ENCODE measurements around the gene SELPLG. TPM values are rescaled to one million over a fixed set of nuclear protein-coding genes. Genes with fewer than 3 reads are reported as not detected.
A peak's percentile ranks its signal among the peaks of the same experiment; 100 is the strongest.

The SELPLG gene
- total RNA-seq, 1 donor from 2014 or later: 1.6 TPM

DNA sequence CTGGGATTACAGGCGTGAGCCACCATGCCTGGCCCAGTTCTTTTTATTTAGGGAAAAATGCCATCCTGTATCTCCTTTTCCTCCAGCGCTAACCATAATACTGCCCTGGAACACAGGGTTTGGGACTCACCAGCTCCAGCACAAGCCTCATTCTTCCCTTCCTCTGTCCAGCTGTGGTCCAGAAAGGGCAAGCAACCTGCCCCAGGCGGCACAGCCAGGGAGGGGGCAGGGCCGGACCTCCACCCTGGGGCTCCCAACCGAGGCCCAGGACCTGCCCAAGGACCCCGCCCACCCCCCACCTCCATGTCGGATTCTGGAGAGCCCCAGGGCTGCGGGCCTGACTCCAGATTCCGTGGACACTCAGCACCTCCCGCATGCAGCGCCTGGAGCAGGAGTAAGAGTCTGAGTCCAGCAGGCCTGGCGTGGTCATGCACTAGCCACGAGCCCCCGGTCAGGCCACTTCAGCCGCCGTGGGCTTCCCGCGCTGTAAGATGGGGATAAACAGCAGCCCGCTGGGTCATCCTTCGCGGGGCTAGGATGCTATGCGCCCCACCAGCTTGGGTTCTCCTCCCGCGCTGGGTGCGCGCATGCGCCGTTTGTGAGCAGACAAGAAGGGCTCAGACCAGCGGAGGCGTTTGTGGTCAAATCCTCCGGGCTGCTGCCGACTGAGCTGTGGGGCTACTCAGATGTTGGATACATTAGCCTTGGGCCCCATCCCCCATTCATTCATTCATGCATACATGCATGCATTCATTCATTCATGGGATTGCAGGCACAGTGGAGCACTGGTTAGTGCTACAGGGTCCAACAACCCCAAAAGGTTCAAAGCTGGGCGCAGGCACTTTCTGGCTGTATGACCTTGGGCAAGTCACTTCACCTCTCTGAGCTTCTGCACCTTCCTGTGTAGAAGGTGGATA, 52.1 kb downstream of the SELPLG start:
- H3K4me3 Mint-ChIP-seq (ENCODE audit: unreplicated experiment): no peak overlapping the region
- peaks cover 11% of the 10 kb centered on the region for H3K36me3 Mint-ChIP-seq (ENCODE audit: low read depth, unreplicated experiment)
- H3K4me1 Mint-ChIP-seq (ENCODE audit: unreplicated experiment): peaks cover 9% of the 10 kb centered on the region
- TF ChIP-seq CTCF (IDR thresholded peaks at IDR 0.05; ENCODE audit: unreplicated experiment): no peak
- H3K9me3 Mint-ChIP-seq (ENCODE audit: unreplicated experiment): no peaks in the 10 kb centered on the region
- DNase-seq (ENCODE audit: low spot score): no peak
- peaks cover 3% of the 10 kb centered on the region for H3K27me3 Mint-ChIP-seq (ENCODE audit: unreplicated experiment)
- no peak overlapping the region for H3K27ac Mint-ChIP-seq (ENCODE audit: unreplicated experiment)

- H3K36me3 Mint-ChIP-seq (ENCODE audit: low read depth, unreplicated experiment): peaks cover 11% of the 10 kb centered on the region
- no peaks in the 10 kb centered on the region for H3K9me3 Mint-ChIP-seq (ENCODE audit: unreplicated experiment)
- no peak overlapping the region for H3K27ac Mint-ChIP-seq (ENCODE audit: unreplicated experiment)
- peaks cover 3% of the 10 kb centered on the region for H3K27me3 Mint-ChIP-seq (ENCODE audit: unreplicated experiment)
- TF ChIP-seq CTCF (IDR thresholded peaks at IDR 0.05; ENCODE audit: unreplicated experiment): no peak
- H3K4me1 Mint-ChIP-seq (ENCODE audit: unreplicated experiment): peaks cover 9% of the 10 kb centered on the region
- DNase-seq (ENCODE audit: low spot score): no peak
- no peak overlapping the region for H3K4me3 Mint-ChIP-seq (ENCODE audit: unreplicated experiment)
Measured at GRCh38 chr12:108580531-108580930, 53.2 kb downstream of the SELPLG start.

DNA sequence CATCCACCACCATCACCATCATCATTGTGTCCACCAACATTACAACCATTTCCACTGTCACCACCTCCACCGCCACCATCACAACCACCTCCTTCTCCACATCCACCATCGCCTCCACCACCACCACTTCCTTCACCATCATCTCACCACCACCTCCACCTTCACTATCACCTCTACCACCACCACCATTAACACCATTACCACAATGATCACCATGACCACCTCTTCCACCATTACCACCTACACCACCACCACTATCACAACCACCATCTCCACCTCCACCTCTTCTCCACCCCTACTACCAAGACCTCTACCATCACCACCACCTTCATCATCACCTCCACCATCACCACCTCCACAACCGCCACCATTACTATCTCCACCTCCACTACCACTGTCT, 54.9 kb downstream of the SELPLG start:
- DNase-seq (ENCODE audit: low spot score): no peak
- H3K27me3 Mint-ChIP-seq (ENCODE audit: unreplicated experiment): peaks cover 3% of the 10 kb centered on the region
- peaks cover 11% of the 10 kb centered on the region for H3K36me3 Mint-ChIP-seq (ENCODE audit: low read depth, unreplicated experiment)
- TF ChIP-seq CTCF (IDR thresholded peaks at IDR 0.05; ENCODE audit: unreplicated experiment): no peak
- no peak overlapping the region for H3K27ac Mint-ChIP-seq (ENCODE audit: unreplicated experiment)
- peaks cover 9% of the 10 kb centered on the region for H3K4me1 Mint-ChIP-seq (ENCODE audit: unreplicated experiment)
- no peaks in the 10 kb centered on the region for H3K9me3 Mint-ChIP-seq (ENCODE audit: unreplicated experiment)
- H3K4me3 Mint-ChIP-seq (ENCODE audit: unreplicated experiment): peak overlapping the region; percentile 4

DNA sequence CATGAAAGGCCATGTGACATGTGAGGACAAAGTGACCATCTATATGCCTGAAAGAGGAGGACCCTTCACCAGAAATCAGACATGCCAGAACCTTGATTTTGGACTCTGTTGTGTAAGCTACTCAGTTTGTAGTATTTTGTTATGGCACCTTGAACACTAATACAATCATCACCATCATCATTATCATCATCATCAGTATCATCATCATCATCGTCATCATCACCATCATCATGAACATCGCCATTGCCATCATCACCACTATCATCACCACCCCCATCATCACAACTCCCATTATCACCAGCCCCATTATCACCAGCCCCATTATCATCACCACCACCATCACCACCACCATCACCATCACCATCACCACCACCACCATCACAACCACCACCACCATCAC, 55.4 kb downstream of the SELPLG start:
- DNase-seq (ENCODE audit: low spot score): no peak
- no peak overlapping the region for H3K4me3 Mint-ChIP-seq (ENCODE audit: unreplicated experiment)
- peaks cover 11% of the 10 kb centered on the region for H3K36me3 Mint-ChIP-seq (ENCODE audit: low read depth, unreplicated experiment)
- peaks cover 9% of the 10 kb centered on the region for H3K4me1 Mint-ChIP-seq (ENCODE audit: unreplicated experiment)
- no peak overlapping the region for H3K27ac Mint-ChIP-seq (ENCODE audit: unreplicated experiment)
- no peaks in the 10 kb centered on the region for H3K9me3 Mint-ChIP-seq (ENCODE audit: unreplicated experiment)
- H3K27me3 Mint-ChIP-seq (ENCODE audit: unreplicated experiment): peaks cover 3% of the 10 kb centered on the region
- no peak for TF ChIP-seq CTCF (IDR thresholded peaks at IDR 0.05; ENCODE audit: unreplicated experiment)

- H3K9me3 Mint-ChIP-seq (ENCODE audit: unreplicated experiment): no peaks in the 10 kb centered on the region
- H3K36me3 Mint-ChIP-seq (ENCODE audit: low read depth, unreplicated experiment): peaks cover 11% of the 10 kb centered on the region
- H3K27ac Mint-ChIP-seq (ENCODE audit: unreplicated experiment): no peak overlapping the region
- DNase-seq (ENCODE audit: low spot score): no peak
- H3K27me3 Mint-ChIP-seq (ENCODE audit: unreplicated experiment): peaks cover 3% of the 10 kb centered on the region
- no peak for TF ChIP-seq CTCF (IDR thresholded peaks at IDR 0.05; ENCODE audit: unreplicated experiment)
- peaks cover 9% of the 10 kb centered on the region for H3K4me1 Mint-ChIP-seq (ENCODE audit: unreplicated experiment)
- H3K4me3 Mint-ChIP-seq (ENCODE audit: unreplicated experiment): peak overlapping the region; percentile 51
Measured at GRCh38 chr12:108577458-108577857, 56.2 kb downstream of the SELPLG start.

All from endothelial cell (in vitro differentiated cells).